ENCODE data around the gene TOP2B. TPM values are rescaled to one million over a fixed set of nuclear protein-coding genes. Genes with fewer than 3 reads are reported as not detected.
A peak's percentile ranks its signal among the peaks of the same experiment; 100 is the strongest.

TOP2B gene
- total RNA-seq, 1 donor from 2014 or later, result 99.5 TPM

DNA sequence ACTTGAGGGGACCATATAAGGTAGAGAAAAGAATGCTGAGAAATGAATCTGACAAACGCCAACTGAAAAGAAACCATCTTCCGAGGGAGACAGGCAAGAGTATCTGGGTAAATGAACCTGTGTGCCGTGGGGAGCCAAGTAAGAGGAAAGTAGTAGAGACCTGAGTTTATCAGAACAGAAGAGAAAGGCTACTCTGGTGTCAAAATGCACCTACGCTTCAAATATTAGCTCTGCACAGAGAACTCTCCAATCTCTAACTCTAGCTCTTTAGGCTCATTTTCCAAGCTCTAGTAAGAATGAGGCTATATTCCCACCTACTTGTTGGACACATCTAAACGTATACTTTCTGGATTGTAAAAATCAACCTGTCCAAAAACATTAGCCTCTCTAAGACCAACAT is 53.5 kb downstream of the TOP2B start:
- no peak overlapping the region for H3K27ac Mint-ChIP-seq (ENCODE audit: unreplicated experiment)
- no peak overlapping the region for H3K4me3 Mint-ChIP-seq (ENCODE audit: unreplicated experiment)
- H3K36me3 Mint-ChIP-seq (ENCODE audit: unreplicated experiment), result peaks cover 61% of the 10 kb centered on the region
- H3K27me3 Mint-ChIP-seq (ENCODE audit: unreplicated experiment), result no peaks in the 10 kb centered on the region
- no peaks in the 10 kb centered on the region for H3K4me1 Mint-ChIP-seq (ENCODE audit: unreplicated experiment)
- no peak for DNase-seq (ENCODE audit: extremely low spot score, unreplicated experiment)
- TF ChIP-seq, protein P1, sequence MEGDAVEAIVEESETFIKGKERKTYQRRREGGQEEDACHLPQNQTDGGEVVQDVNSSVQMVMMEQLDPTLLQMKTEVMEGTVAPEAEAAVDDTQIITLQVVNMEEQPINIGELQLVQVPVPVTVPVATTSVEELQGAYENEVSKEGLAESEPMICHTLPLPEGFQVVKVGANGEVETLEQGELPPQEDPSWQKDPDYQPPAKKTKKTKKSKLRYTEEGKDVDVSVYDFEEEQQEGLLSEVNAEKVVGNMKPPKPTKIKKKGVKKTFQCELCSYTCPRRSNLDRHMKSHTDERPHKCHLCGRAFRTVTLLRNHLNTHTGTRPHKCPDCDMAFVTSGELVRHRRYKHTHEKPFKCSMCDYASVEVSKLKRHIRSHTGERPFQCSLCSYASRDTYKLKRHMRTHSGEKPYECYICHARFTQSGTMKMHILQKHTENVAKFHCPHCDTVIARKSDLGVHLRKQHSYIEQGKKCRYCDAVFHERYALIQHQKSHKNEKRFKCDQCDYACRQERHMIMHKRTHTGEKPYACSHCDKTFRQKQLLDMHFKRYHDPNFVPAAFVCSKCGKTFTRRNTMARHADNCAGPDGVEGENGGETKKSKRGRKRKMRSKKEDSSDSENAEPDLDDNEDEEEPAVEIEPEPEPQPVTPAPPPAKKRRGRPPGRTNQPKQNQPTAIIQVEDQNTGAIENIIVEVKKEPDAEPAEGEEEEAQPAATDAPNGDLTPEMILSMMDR (IDR thresholded peaks at IDR 0.05), result no peak
- no peaks in the 10 kb centered on the region for H3K9me3 Mint-ChIP-seq (ENCODE audit: unreplicated experiment)

DNA sequence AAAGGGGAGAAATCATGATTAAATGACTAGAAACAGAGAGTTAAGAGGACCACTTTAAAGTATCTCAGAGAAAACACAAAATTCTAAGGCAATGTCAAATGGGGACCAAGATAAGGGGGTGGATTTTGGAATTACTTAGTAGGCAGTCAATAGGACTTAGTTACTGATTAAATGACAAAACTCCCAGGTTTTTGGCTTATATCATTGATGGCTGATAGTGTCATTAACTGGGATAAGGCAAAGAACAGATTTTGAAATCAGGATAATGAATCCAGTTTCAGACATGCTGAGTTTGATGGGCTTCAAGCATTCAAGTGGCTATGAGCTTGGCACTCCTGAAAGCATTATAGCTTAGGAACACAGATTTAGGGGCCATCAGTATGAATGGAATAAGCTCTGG is 53.9 kb downstream of the TOP2B start:
- H3K27ac Mint-ChIP-seq (ENCODE audit: unreplicated experiment), result no peak overlapping the region
- H3K36me3 Mint-ChIP-seq (ENCODE audit: unreplicated experiment), result peaks cover 62% of the 10 kb centered on the region
- no peaks in the 10 kb centered on the region for H3K27me3 Mint-ChIP-seq (ENCODE audit: unreplicated experiment)
- no peaks in the 10 kb centered on the region for H3K4me1 Mint-ChIP-seq (ENCODE audit: unreplicated experiment)
- TF ChIP-seq, protein P1 (IDR thresholded peaks at IDR 0.05), result no peak
- no peaks in the 10 kb centered on the region for H3K9me3 Mint-ChIP-seq (ENCODE audit: unreplicated experiment)
- no peak overlapping the region for H3K4me3 Mint-ChIP-seq (ENCODE audit: unreplicated experiment)
- no peak for DNase-seq (ENCODE audit: extremely low spot score, unreplicated experiment)

DNA sequence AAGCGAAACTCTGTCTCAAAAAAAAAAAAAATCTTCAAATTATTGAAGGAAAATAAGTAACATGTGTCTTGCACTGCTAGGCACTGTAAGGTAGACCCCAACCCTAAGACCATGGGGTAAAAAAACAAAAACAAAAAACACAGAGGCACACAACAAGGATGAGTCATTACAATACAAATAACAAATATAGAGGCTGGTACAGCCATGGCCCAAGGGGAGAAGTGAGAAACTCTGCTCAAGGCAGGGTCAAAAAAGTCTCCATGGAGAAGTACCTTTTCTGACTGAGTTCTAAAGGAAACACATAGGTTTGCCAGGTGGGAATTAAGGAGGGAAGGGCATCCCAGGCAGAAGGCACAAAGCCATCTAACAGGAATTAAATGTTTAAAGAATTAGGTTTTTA is 54.5 kb downstream of the TOP2B start:
- peaks cover 63% of the 10 kb centered on the region for H3K36me3 Mint-ChIP-seq (ENCODE audit: unreplicated experiment)
- no peaks in the 10 kb centered on the region for H3K27me3 Mint-ChIP-seq (ENCODE audit: unreplicated experiment)
- no peak for DNase-seq (ENCODE audit: extremely low spot score, unreplicated experiment)
- H3K4me1 Mint-ChIP-seq (ENCODE audit: unreplicated experiment), result peaks cover 2% of the 10 kb centered on the region
- TF ChIP-seq, protein P1 (IDR thresholded peaks at IDR 0.05), result no peak
- H3K9me3 Mint-ChIP-seq (ENCODE audit: unreplicated experiment), result no peaks in the 10 kb centered on the region
- no peak overlapping the region for H3K27ac Mint-ChIP-seq (ENCODE audit: unreplicated experiment)
- H3K4me3 Mint-ChIP-seq (ENCODE audit: unreplicated experiment), result no peak overlapping the region

DNA sequence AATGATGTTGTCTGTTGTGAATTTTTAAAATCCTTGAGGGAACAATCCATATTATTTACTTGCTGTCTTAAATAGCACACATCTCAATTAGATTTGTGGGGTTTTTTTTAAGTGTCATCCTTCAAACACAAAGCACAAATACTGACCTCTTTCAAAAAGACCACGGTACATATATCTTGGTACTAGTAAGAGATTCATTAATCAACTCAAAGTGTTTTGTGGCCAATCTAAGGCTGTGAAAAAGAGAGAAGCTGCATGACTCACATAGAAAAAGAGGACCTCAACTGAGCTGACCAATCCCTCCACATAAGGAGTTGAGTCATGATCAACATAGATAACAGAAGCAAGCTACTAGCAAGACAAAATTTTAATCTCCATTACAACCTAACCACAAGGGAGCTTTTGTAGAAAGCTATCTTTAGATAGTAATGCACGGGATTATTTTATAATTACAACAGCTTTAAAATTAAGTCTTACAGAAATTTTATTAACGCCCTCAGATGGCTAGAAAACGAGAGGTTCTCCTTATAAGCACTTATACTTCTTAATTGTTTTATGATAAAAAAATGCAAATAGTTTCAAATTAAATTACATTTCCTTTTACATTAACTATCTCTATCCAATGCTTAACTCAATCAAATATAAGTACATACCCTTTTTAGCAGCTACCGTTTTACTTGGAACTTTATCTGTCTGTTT is 60.5 kb downstream of the TOP2B start:
- no peak overlapping the region for H3K4me3 Mint-ChIP-seq (ENCODE audit: unreplicated experiment)
- peak overlapping the region; percentile 21 for H3K27ac Mint-ChIP-seq (ENCODE audit: unreplicated experiment)
- TF ChIP-seq, protein P1 (IDR thresholded peaks at IDR 0.05), result no peak
- H3K4me1 Mint-ChIP-seq (ENCODE audit: unreplicated experiment), result peaks cover 17% of the 10 kb centered on the region
- peaks cover 44% of the 10 kb centered on the region for H3K36me3 Mint-ChIP-seq (ENCODE audit: unreplicated experiment)
- no peak for DNase-seq (ENCODE audit: extremely low spot score, unreplicated experiment)
- no peaks in the 10 kb centered on the region for H3K27me3 Mint-ChIP-seq (ENCODE audit: unreplicated experiment)
- H3K9me3 Mint-ChIP-seq (ENCODE audit: unreplicated experiment), result no peaks in the 10 kb centered on the region

DNA sequence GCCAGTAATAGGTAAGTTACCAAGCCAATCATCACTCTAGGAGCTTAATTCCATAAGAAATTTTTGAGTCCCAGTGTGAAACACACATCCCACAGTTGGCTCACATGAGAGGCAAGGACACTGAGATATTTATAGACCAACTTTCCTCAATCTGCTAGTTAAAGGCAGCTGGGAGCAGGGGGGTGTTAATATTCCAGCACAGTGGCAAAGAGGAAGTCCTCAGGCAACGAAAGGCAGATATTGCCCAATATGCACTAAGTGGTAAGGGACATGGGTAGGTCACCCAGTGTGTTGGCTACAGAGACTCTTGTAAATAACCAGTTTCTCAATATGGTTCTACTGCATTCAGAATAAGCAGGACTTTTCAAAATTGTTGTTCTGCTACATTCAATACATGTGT is 61.0 kb downstream of the TOP2B start:
- Mint-ChIP-seq H3K27ac (ENCODE audit: unreplicated experiment) (no peak overlapping the region), H3K9me3 (ENCODE audit: unreplicated experiment) (no peaks in the 10 kb centered on the region), H3K4me3 (ENCODE audit: unreplicated experiment) (no peak overlapping the region), H3K27me3 (ENCODE audit: unreplicated experiment) (no peaks in the 10 kb centered on the region), H3K36me3 (ENCODE audit: unreplicated experiment) (peaks cover 47% of the 10 kb centered on the region), H3K4me1 (ENCODE audit: unreplicated experiment) (peaks cover 17% of the 10 kb centered on the region)
- no peak for DNase-seq (ENCODE audit: extremely low spot score, unreplicated experiment)
- TF ChIP-seq, protein P1 (IDR thresholded peaks at IDR 0.05), result no peak
